ENCODE results near the gene TULP4.

GRCh38 chr6:158459726-158460125, 147.5 kb downstream of the TULP4 start:
- TF ChIP-seq EZH2 (IDR thresholded peaks at IDR 0.05; ENCODE audit: low read length, missing control alignments) (no peak), CTCF (conservative IDR thresholded peaks at IDR 0.05 in 1 of 2, IDR thresholded peaks at IDR 0.05 in 1 of 2; ENCODE audit: low read depth in 1 of 2, low read length in 2 of 2) (no peak)

All from fibroblast of lung (primary cell).